ENCODE results near the gene AGXT2. TPM values are rescaled to one million over a fixed set of nuclear protein-coding genes. Genes with fewer than 3 reads are reported as not detected.

AGXT2 gene
- total and polyA plus RNA-seq, 2 of the 13 experiments (the other 11 are each of a cell fraction or from before 2014, with no cell fraction given): 0.04 to 0.13 TPM

GRCh38 chr5:34996261-34996660 lies 51.5 kb downstream of the AGXT2 start:
- intact Hi-C loops (cut with micrococcal nuclease; ENCODE audit: unreplicated experiment) (no loop called here), in situ Hi-C loops (cut with HindIII; ENCODE audit: extremely low pct_ligation_motif_present, low pct_unique_long_range_greater_than_20kb) (no loop called here)
- Histone ChIP-seq H3K36me3 (replicated peaks in 1 of 2; ENCODE audit: control insufficient read depth in 1 of 2, insufficient read depth in 2 of 2, low read length in 2 of 2) (no peaks in the 10 kb centered on the region), H3K27me3 (ENCODE audit: control insufficient read depth in 1 of 2, insufficient read depth in 2 of 2, low read length in 2 of 2) (no peaks in the 10 kb centered on the region), H3K4me1 (ENCODE audit: insufficient read depth, low read length) (no peaks in the 10 kb centered on the region), H4K20me1 (ENCODE audit: insufficient read depth, low read length) (no peaks in the 10 kb centered on the region), H3K9ac (ENCODE audit: insufficient read depth, low read depth, low read length) (no peak overlapping the region), H3K27ac (ENCODE audit: extremely low read length, insufficient read depth, low read length) (no peak overlapping the region), H3K4me2 (ENCODE audit: low read depth, low read length) (no peak overlapping the region), H3K4me3 (replicated peaks in 1 of 3; ENCODE audit: insufficient read depth in 1 of 3, low read depth in 2 of 3, low read length in 3 of 3) (no peak overlapping the region), H2AFZ (ENCODE audit: low read length) (no peak overlapping the region), H3K9me3 (ENCODE audit: low read length) (no peaks in the 10 kb centered on the region), H3K79me2 (ENCODE audit: insufficient read depth, low read length) (no peaks in the 10 kb centered on the region)
- ChIA-PET POLR2A (no interaction called here), CTCF (ENCODE audit: low intra/inter-chr PET ratio, low total read pairs) (no interaction called here)
- TF ChIP-seq ATF5 (CRISPR knock-in tag; IDR thresholded peaks at IDR 0.05; ENCODE audit: low read depth) (no peak), SKIL (CRISPR knock-in tag; IDR thresholded peaks at IDR 0.05; ENCODE audit: borderline replicate concordance) (no peak), EEA1 (CRISPR knock-in tag; IDR thresholded peaks at IDR 0.05; ENCODE audit: borderline replicate concordance) (no peak), MED8 (CRISPR knock-in tag; IDR thresholded peaks at IDR 0.05; ENCODE audit: insufficient replicate concordance) (no peak), ZNF784 (CRISPR knock-in tag; IDR thresholded peaks at IDR 0.05; ENCODE audit: borderline replicate concordance) (no peak), CENPBD1 (CRISPR knock-in tag; IDR thresholded peaks at IDR 0.05; ENCODE audit: borderline replicate concordance, low read depth) (no peak), GMEB1 (CRISPR knock-in tag; IDR thresholded peaks at IDR 0.05; ENCODE audit: borderline replicate concordance) (no peak)
- FAIRE-seq (no peak), DNase-seq (ENCODE audit: low spot score) (no peak), ATAC-seq (no peak)
- no TSS peak for BruUV-seq (replicated peaks)
- WGBS (ENCODE audit: low lambda C conversion rate): 65% methylated on average over 2 of the region's 2 CpGs
